Endothelial cell of umbilical vein (primary cell): ENCODE results near the gene MACROH2A1. TPM values are rescaled to one million over a fixed set of nuclear protein-coding genes. Genes with fewer than 3 reads are reported as not detected.

Experiments
- BruUV-seq: library from RNA; stranded (reverse); fragments of 400-500 nt; replicated peaks from 2 replicates; lab custom pipeline; 2021; lab: Mats Ljungman, UMichigan
- CTCF ChIA-PET: fragments of 300-600, 350-600 bp; sonication (Branson Sonifier 250); formaldehyde crosslinking; loops from one replicate; lab custom pipeline; 2021; ENCODE audit warnings: antibody characterized with exemption, inconsistent platforms; lab: Charles Lee
- POLR2A ChIA-PET: fragments of 300-600, 350-600 bp; sonication (Branson Sonifier 250); formaldehyde crosslinking; loops from one replicate; lab custom pipeline; 2021; ENCODE audit warnings: antibody characterized with exemption, inconsistent platforms; lab: Charles Lee
- DNase-seq: peaks from one replicate; pipeline ENCODE4 v3.0.0-alpha.2; 2011; ENCODE audit warnings: low read depth, low spot score
- FAIRE-seq: peaks from 2 replicates; lab custom pipeline; 2011; peaks lifted over from hg19 to GRCh38; lab: Jason Lieb, UNC
- H2AFZ ChIP-seq: 2 replicates; pipeline ENCODE4 v1.6.0; 2012; ENCODE audit warnings: low read depth, low read length, control low read depth, inconsistent platforms
- H3K27ac ChIP-seq: 2 replicates; pipeline ENCODE4 v1.5.1; 2011; ENCODE audit warnings: low read depth, mild to moderate bottlenecking, control low read depth, low read length, moderate library complexity; ENCODE audit not compliant: insufficient read depth
- H3K27me3 ChIP-seq, 2 experiments: 2 replicates each; pipeline versions ENCODE4 v1.6.0 to v1.6.1; 2011; ENCODE audit warnings: low read length in 2 of 2, mixed read lengths in 1 of 2; ENCODE audit not compliant: control insufficient read depth in 2 of 2, insufficient read depth in 2 of 2
- H3K36me3 ChIP-seq, 2 experiments: 2 replicates in 1 of 2; 3 replicates in 1 of 2; pipeline ENCODE4 v1.5.1; 2011; ENCODE audit warnings: low read length in 2 of 2, mild to moderate bottlenecking in 1 of 2, moderate library complexity in 1 of 2; ENCODE audit not compliant: control insufficient read depth in 2 of 2, insufficient read depth in 2 of 2; ENCODE audit errors: extremely low read depth in 1 of 2
- H3K4me1 ChIP-seq: 3 replicates; pipeline ENCODE4 v1.5.1; 2011; ENCODE audit warnings: mild to moderate bottlenecking, low read length; ENCODE audit not compliant: control insufficient read depth, insufficient read depth; ENCODE audit errors: extremely low read depth
- H3K4me2 ChIP-seq: 2 replicates; pipeline ENCODE4 v1.6.1; 2011; ENCODE audit warnings: low read length, control low read depth, mixed read lengths; ENCODE audit not compliant: insufficient read depth
- H3K4me3 ChIP-seq, 3 experiments: fragments of 200-600 bp in 1 of 3; sonication (generic), shearing (Covaris generic) in 1 of 3; replicated peaks in 1 of 3; 2 replicates each; pipeline ENCODE4 v1.5.1; 2011 to 2016; ENCODE audit warnings: control low read depth in 3 of 3, low read length in 3 of 3, mild to moderate bottlenecking in 2 of 3, inconsistent platforms in 1 of 3, low read depth in 1 of 3, moderate library complexity in 1 of 3; ENCODE audit not compliant: insufficient read depth in 1 of 3
- H3K79me2 ChIP-seq: 2 replicates; pipeline ENCODE4 v1.6.0; 2012; ENCODE audit warnings: low read length, inconsistent platforms; ENCODE audit not compliant: control insufficient read depth, insufficient read depth
- H3K9ac ChIP-seq: replicated peaks from 2 replicates; pipeline ENCODE3; 2011; ENCODE audit warnings: low read length, control low read depth; ENCODE audit not compliant: insufficient read depth; ENCODE audit errors: extremely low read depth
- H3K9me1 ChIP-seq: replicated peaks from 3 replicates; pipeline ENCODE4 v1.6.0; 2011; ENCODE audit warnings: mild to moderate bottlenecking, low read length; ENCODE audit not compliant: control insufficient read depth, insufficient read depth; ENCODE audit errors: extremely low read depth
- H3K9me3 ChIP-seq: replicated peaks from 2 replicates; pipeline ENCODE4 v1.5.1; 2012; ENCODE audit warnings: low read length, inconsistent platforms; ENCODE audit not compliant: control insufficient read depth, insufficient read depth
- H4K20me1 ChIP-seq: replicated peaks from 2 replicates; pipeline ENCODE3; 2011; ENCODE audit warnings: mild to moderate bottlenecking, low read length; ENCODE audit not compliant: control insufficient read depth, insufficient read depth; ENCODE audit errors: extremely low read depth
- CTCF ChIP-seq, 2 donors: IDR thresholded peaks; 1 replicate in 1 of 2; 2 replicates in 1 of 2; pipeline ENCODE4 v1.5.1; 2011; ENCODE audit warnings: low read length in 2 of 2, mild to moderate bottlenecking in 2 of 2, moderate library complexity in 2 of 2, control low read depth in 1 of 2, inconsistent platforms in 1 of 2, low read depth in 1 of 2; ENCODE audit not compliant: insufficient read depth in 1 of 2; ENCODE audit errors: extremely low read depth in 1 of 2
- EZH2 ChIP-seq: IDR thresholded peaks from 2 replicates; pipeline ENCODE4 v1.6.1; 2012; ENCODE audit warnings: borderline replicate concordance, low read depth, mild to moderate bottlenecking, moderate library complexity, low read length, inconsistent platforms; ENCODE audit not compliant: severe bottlenecking
- FOS ChIP-seq: IDR thresholded peaks from 2 replicates; pipeline ENCODE4 v1.6.1; 2011; ENCODE audit warnings: mild to moderate bottlenecking, low read length, moderate library complexity, borderline replicate concordance; ENCODE audit not compliant: insufficient read depth
- GATA2 ChIP-seq: IDR thresholded peaks from 2 replicates; pipeline ENCODE4 v1.7.0; 2011; ENCODE audit warnings: low read depth, mild to moderate bottlenecking, moderate library complexity, mixed read lengths, low read length; ENCODE audit not compliant: insufficient read length, insufficient read depth
- JUN ChIP-seq: IDR thresholded peaks from 2 replicates; pipeline ENCODE4 v1.6.1; 2011; ENCODE audit warnings: borderline replicate concordance, low read depth; ENCODE audit not compliant: insufficient read length, insufficient read depth
- MAX ChIP-seq: IDR thresholded peaks from 2 replicates; pipeline ENCODE4 v1.6.1; 2011; ENCODE audit not compliant: insufficient read depth, insufficient read length
- MYC ChIP-seq: IDR thresholded peaks from one replicate; pipeline ENCODE4 v1.6.1; 2011; ENCODE audit warnings: mild to moderate bottlenecking, low read depth, low read length
- POLR2A ChIP-seq: IDR thresholded peaks from 2 replicates; pipeline ENCODE4 v1.6.1; 2012; ENCODE audit warnings: low read depth, mild to moderate bottlenecking, control low read depth, low read length
- POLR2AphosphoS5 ChIP-seq: IDR thresholded peaks from 2 replicates; pipeline ENCODE4 v1.6.1; 2012; ENCODE audit warnings: low read depth, mild to moderate bottlenecking, control low read depth, low read length, moderate library complexity; ENCODE audit not compliant: insufficient read depth
- dilution Hi-C: fragments of 300-500 bp; cut with MboI; formaldehyde crosslinking; loops from one replicate; pipeline ENCODE4 v1.15.0; 2019; ENCODE audit warnings: low sequenced_read_pairs; ENCODE audit not compliant: extremely low pct_ligation_motif_present
- intact Hi-C: fragments of 100-400 bp; cut with micrococcal nuclease; formaldehyde crosslinking; loops from one replicate; pipeline ENCODE4 v1.10.0; 2022
- polyA plus RNA-seq, 4 experiments: library from polyadenylated mRNA; depleted of rRNA in 3 of 4; stranded (reverse) in 3 of 4; unstranded in 1 of 4; fragments of >200 nt; gene quantifications; 2 replicates each; pipeline versions ENCODE4 v1.2.1 to v1.2.3, GENCODE V29; 2011 to 2012; ENCODE audit warnings: missing spikeins in 1 of 4
- total RNA-seq: library from RNA; stranded (reverse); gene quantifications from 2 replicates; pipeline ENCODE4 v1.2.3, GENCODE V29; 2021

The MACROH2A1 gene
- total and polyA plus RNA-seq, 2 donors (not counting 3 experiments of a cell fraction or from before 2014, with no cell fraction given): 89.3 to 147 TPM

GRCh38 chr5:135331612-135332011 is 67.4 kb downstream of the MACROH2A1 start:
- Histone ChIP-seq H3K4me1 (no peaks in the 10 kb centered on the region), H2AFZ (no peak overlapping the region), H3K4me2 (no peak overlapping the region), H3K27ac (no peak overlapping the region), H3K36me3 (peaks cover 0 to 12% of the 10 kb centered on the region in 2 experiments), H3K9me3 (no peaks in the 10 kb centered on the region), H3K9me1 (no peaks in the 10 kb centered on the region), H3K27me3 (no peaks in the 10 kb centered on the region), H3K4me3 (no peak overlapping the region), H3K79me2 (no peaks in the 10 kb centered on the region), H4K20me1 (no peaks in the 10 kb centered on the region), H3K9ac (no peak overlapping the region)
- TF ChIP-seq FOS (no peak), GATA2 (no peak), POLR2A (no peak), MAX (no peak), EZH2 (no peak), POLR2AphosphoS5 (no peak), MYC (no peak), JUN (no peak), CTCF (IDR thresholded peaks at IDR 0.05; ENCODE audit: extremely low read depth in 1 of 2, insufficient read depth in 1 of 2, low read depth in 1 of 2, low read length in 2 of 2) (no peak)
- no peak for DNase-seq
- dilution Hi-C loops (no loop called here), intact Hi-C loops (loop anchor here (1.0 to 10.0 kb wide), 5 partner anchors 123 to 413 kb away; partner anchors contain the start of gene PITX1)
- ChIA-PET CTCF (interaction anchor here (1.0 to 2.3 kb wide), 2 partner anchors 123 to 138 kb away, joined by 3 to 12 read pairs; no protein-coding TSS in a partner anchor), POLR2A (no interaction called here)
- BruUV-seq: no TSS peak
- FAIRE-seq: no peak
